Retinal pigment epithelial cell (primary cell): ENCODE measurements around the gene WDR33.

Experiments used
- DNase-seq: peaks from one replicate; pipeline ENCODE4 v3.0.0-alpha.2; 2010; ENCODE audit warnings: low read depth
- H3K4me3 ChIP-seq: 2 replicates; pipeline ENCODE4 v1.5.1; 2011; ENCODE audit warnings: mild to moderate bottlenecking, low read length, control low read depth, moderate library complexity
- CTCF ChIP-seq: conservative IDR thresholded peaks from 2 replicates; pipeline ENCODE4 v1.5.1; 2011; ENCODE audit warnings: low read depth, low read length, control low read depth, inconsistent platforms

WDR33 gene

GRCh38 chr2:127700527-127701192 lies 110.3 kb downstream of the WDR33 start:
- DNase-seq = no peak
- TF ChIP-seq CTCF = peak; percentile 2
- H3K4me3 ChIP-seq = peak overlapping the region; percentile 77

GRCh38 chr2:127698553-127699355 lies 112.2 kb downstream of the WDR33 start:
- DNase-seq = no peak
- TF ChIP-seq CTCF = no peak

DNA sequence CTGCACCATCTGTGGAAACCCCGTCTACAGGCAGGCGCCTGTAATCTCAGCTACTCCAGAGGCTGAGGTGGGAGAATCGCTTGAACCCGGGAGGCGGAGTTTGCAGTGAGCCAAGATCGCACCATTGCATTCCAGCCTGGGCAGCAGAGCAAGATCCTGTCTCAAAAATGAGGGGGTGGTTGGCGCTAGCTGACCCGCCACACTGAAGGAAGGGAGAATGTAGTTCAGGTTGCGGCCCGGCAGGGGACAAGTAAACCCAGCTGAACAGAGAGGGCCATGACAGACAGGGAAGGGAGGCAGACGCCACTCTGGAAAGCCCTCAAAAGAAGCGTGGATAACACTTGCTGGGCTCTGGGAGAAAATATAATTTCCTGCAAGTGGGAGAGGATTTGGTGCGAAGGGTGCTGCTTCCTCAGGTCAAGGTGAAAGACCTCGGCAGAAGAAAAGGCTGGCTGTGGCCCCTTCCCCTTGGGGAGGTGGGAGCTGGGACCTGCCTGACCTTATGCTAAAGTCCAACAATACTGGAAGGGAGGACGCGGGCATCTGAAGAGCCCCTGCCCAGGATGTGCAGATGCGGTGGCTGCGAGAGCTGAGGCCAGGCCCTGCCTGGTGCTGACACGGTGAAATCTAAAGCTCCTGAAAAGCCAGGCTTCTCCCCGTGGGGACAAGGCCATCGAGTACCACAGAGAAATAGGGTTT lies 113.3 kb downstream of the WDR33 start:
- no peak for DNase-seq
- no peak for TF ChIP-seq CTCF
- no peak overlapping the region for H3K4me3 ChIP-seq

More at GRCh38 chr2:127698553-127699355, 112.2 kb downstream of the WDR33 start:
- H3K4me3 ChIP-seq = no peak overlapping the region

- peak overlapping the region; percentile 19 for H3K4me3 ChIP-seq
- no peak for DNase-seq
- peak; percentile 67 for TF ChIP-seq CTCF
Observed at GRCh38 chr2:127695491-127696472, 115.2 kb downstream of the WDR33 start.

- no peak for TF ChIP-seq CTCF
- H3K4me3 ChIP-seq = no peak overlapping the region
- DNase-seq = no peak
Observed at GRCh38 chr2:127694986-127695385, 116.0 kb downstream of the WDR33 start.

- no peak for DNase-seq
- no peak overlapping the region for H3K4me3 ChIP-seq
- TF ChIP-seq CTCF = no peak
Observed at GRCh38 chr2:127690696-127691095, 120.3 kb downstream of the WDR33 start.
